ENCODE measurements around the gene RLF.

DNA sequence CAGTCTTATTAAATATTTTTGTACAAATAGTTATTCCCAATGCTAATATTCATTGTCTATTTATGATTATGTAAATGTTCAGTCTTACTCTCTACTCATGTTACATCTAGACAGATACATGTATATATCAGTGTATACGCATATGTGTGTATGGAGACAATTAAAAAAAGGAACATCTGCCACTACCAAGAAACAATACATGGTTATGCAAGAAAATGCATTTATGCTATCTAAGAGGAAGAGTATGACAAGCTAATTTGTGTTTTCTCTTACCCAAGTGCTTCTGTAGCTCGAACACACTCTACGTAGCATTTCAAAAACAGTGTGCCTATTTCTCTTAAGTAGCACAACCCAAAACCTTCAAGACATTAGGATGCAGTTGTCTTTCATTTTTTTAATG lies 6.1 kb upstream of the RLF start:
- TF ChIP-seq, protein P1, sequence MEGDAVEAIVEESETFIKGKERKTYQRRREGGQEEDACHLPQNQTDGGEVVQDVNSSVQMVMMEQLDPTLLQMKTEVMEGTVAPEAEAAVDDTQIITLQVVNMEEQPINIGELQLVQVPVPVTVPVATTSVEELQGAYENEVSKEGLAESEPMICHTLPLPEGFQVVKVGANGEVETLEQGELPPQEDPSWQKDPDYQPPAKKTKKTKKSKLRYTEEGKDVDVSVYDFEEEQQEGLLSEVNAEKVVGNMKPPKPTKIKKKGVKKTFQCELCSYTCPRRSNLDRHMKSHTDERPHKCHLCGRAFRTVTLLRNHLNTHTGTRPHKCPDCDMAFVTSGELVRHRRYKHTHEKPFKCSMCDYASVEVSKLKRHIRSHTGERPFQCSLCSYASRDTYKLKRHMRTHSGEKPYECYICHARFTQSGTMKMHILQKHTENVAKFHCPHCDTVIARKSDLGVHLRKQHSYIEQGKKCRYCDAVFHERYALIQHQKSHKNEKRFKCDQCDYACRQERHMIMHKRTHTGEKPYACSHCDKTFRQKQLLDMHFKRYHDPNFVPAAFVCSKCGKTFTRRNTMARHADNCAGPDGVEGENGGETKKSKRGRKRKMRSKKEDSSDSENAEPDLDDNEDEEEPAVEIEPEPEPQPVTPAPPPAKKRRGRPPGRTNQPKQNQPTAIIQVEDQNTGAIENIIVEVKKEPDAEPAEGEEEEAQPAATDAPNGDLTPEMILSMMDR (IDR thresholded peaks at IDR 0.05; ENCODE audit: insufficient read depth, low read depth, low read length): no peak
- no peak for TF ChIP-seq EZH2 (IDR thresholded peaks at IDR 0.05; ENCODE audit: insufficient read depth, low read length)
